Endodermal cell (in vitro differentiated cells): Measurements from ENCODE around the gene CAB39. TPM values are rescaled to one million over a fixed set of nuclear protein-coding genes. Genes with fewer than 3 reads are reported as not detected.

Experiments
- DNase-seq: peaks from one replicate; pipeline ENCODE4 v3.0.0-alpha.2; 2017
- H3K27ac ChIP-seq: 2 replicates; pipeline ENCODE4 v1.5.1; 2013; ENCODE audit warnings: mild to moderate bottlenecking, low read depth, low read length, moderate library complexity
- H3K27me3 ChIP-seq: 2 replicates; pipeline ENCODE4 v1.6.1; 2013; ENCODE audit warnings: mild to moderate bottlenecking, low read length, moderate library complexity; ENCODE audit not compliant: insufficient read depth, control insufficient read depth, poor library complexity, severe bottlenecking
- H3K36me3 ChIP-seq: 2 replicates; pipeline ENCODE4 v1.7.0; 2013; ENCODE audit warnings: mild to moderate bottlenecking, low read length, moderate library complexity; ENCODE audit not compliant: control insufficient read depth, insufficient read depth
- H3K4me1 ChIP-seq: one replicate; pipeline ENCODE4 v1.7.0; 2013; ENCODE audit warnings: low read length; ENCODE audit not compliant: control insufficient read depth, insufficient read depth
- H3K4me3 ChIP-seq: 2 replicates; pipeline ENCODE4 v1.5.1; 2013; ENCODE audit warnings: mild to moderate bottlenecking, low read length, moderate library complexity
- H3K9ac ChIP-seq: 2 replicates; pipeline ENCODE4 v1.6.1; 2013; ENCODE audit warnings: mild to moderate bottlenecking, low read length, moderate library complexity; ENCODE audit not compliant: poor library complexity, severe bottlenecking; ENCODE audit errors: extremely low read depth
- H3K9me3 ChIP-seq: 2 replicates; pipeline ENCODE4 v1.6.1; 2013; ENCODE audit warnings: mild to moderate bottlenecking, low read length, moderate library complexity; ENCODE audit not compliant: control insufficient read depth
- H3K27ac Mint-ChIP-seq: 2 replicates; pipeline ENCODE4 v1.8.0; 2020; ENCODE audit warnings: mixed read lengths
- H3K27me3 Mint-ChIP-seq: 2 replicates; pipeline ENCODE4 v1.8.0; 2021; ENCODE audit warnings: mild to moderate bottlenecking, mixed read lengths; ENCODE audit not compliant: insufficient read depth
- H3K36me3 Mint-ChIP-seq: 2 replicates; pipeline ENCODE4 v1.8.0; 2020; ENCODE audit warnings: low read depth, mixed read lengths
- H3K4me1 Mint-ChIP-seq: 2 replicates; pipeline ENCODE4 v1.8.0; 2020; ENCODE audit warnings: mixed read lengths
- H3K4me3 Mint-ChIP-seq: 2 replicates; pipeline ENCODE4 v1.8.0; 2020; ENCODE audit warnings: mild to moderate bottlenecking, moderate library complexity, mixed read lengths
- H3K9me3 Mint-ChIP-seq: 2 replicates; pipeline ENCODE4 v1.8.0; 2020; ENCODE audit warnings: mild to moderate bottlenecking, mixed read lengths
- WGBS, 2 experiments: methylation state at CpG; one replicate each; pipeline versions ENCODE4 v1.1.5 to v1.1.7; 2013; ENCODE audit warnings: missing lambda C conversion rate in 2 of 2, mixed read lengths in 1 of 2; ENCODE audit not compliant: insufficient coverage in 1 of 2, insufficient read length in 1 of 2; 5-methylcytosine and 5-hydroxymethylcytosine counted together
- total RNA-seq, 2 donors: library from RNA; stranded (reverse); fragmentation: NEBNext Ultra II Directional in 1 of 2; extraction: Animal tissue kit (Norgen Biotek cat#: 25700) in 1 of 2; gene quantifications; 2 replicates in 1 of 2; 3 replicates in 1 of 2; pipeline ENCODE4 v1.2.1, GENCODE V29; 2021
- TF ChIP-seq, protein P1 (sequence below): fragments of 200-600 bp; sonication (generic); conservative IDR thresholded peaks from 2 replicates; pipeline ENCODE4 v1.5.0; 2021; ENCODE audit warnings: antibody characterized with exemption, mild to moderate bottlenecking

CAB39 gene
- total RNA-seq, 2 donors from 2014 or later: 41.4 to 48.4 TPM

DNA sequence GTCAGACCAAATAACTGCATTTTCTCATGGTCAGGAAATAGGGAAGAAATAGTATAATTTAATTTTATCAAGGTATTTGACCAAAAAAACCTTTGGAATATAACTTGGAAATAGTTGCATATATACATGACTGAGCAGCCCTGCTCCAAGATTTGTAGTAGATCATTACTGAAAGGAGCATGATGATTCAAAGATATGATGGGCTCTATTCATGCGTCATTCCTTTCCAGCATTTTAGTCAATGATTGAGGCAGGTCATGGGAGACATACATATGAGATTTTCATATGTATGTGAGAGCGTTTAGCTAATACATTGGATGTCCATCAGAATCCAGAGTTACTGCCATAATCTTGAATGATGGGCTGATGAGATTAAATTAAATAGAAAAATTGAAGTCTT is 74.5 kb downstream of the CAB39 start:
- Histone ChIP-seq H3K4me3 (no peak overlapping the region), H3K27me3 (no peaks in the 10 kb centered on the region), H3K4me1 (no peaks in the 10 kb centered on the region), H3K9ac (no peak overlapping the region), H3K36me3 (peaks cover 66% of the 10 kb centered on the region), H3K27ac (no peak overlapping the region), H3K9me3 (peaks cover 56% of the 10 kb centered on the region)
- 88 to 93% methylated on average over 2 of the region's 2 CpGs for WGBS, 2 experiments
- Mint-ChIP-seq H3K27ac (no peak overlapping the region), H3K4me3 (no peak overlapping the region), H3K36me3 (peaks cover 73% of the 10 kb centered on the region), H3K4me1 (peaks cover 17% of the 10 kb centered on the region), H3K27me3 (no peaks in the 10 kb centered on the region), H3K9me3 (peaks cover 33% of the 10 kb centered on the region)
- TF ChIP-seq, protein P1, sequence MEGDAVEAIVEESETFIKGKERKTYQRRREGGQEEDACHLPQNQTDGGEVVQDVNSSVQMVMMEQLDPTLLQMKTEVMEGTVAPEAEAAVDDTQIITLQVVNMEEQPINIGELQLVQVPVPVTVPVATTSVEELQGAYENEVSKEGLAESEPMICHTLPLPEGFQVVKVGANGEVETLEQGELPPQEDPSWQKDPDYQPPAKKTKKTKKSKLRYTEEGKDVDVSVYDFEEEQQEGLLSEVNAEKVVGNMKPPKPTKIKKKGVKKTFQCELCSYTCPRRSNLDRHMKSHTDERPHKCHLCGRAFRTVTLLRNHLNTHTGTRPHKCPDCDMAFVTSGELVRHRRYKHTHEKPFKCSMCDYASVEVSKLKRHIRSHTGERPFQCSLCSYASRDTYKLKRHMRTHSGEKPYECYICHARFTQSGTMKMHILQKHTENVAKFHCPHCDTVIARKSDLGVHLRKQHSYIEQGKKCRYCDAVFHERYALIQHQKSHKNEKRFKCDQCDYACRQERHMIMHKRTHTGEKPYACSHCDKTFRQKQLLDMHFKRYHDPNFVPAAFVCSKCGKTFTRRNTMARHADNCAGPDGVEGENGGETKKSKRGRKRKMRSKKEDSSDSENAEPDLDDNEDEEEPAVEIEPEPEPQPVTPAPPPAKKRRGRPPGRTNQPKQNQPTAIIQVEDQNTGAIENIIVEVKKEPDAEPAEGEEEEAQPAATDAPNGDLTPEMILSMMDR: no peak
- no peak for DNase-seq

DNA sequence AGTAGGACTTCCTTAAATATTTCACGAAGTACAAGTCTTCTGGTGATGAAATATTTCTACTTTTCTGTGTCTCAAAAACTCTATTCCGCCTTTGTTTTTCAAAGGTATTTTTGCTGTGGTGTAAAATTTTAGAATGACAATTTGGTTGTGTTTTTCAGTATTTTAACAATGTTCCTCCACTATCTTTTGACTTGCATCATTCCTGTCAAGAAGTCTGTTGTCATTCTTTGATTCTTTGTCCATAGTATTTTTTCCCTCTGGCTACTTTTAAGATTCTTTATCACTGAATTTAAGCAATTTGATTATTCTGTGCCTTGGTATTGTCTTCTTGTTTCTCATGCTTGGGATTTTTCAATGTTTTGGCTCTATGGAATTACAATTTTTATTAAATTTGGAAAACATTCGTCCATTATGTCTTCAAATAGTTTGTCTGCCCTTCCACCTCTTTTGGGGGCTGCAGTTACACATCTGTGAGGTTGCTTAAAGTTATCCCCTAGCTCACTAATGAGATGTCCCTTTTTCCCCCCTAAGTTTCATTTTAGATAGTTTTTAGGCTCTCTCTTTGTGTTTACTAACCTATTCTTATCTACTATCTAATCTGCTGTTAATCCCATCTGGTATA is 76.0 kb downstream of the CAB39 start:
- Histone ChIP-seq H3K4me1 (no peaks in the 10 kb centered on the region), H3K27ac (no peak overlapping the region), H3K9me3 (peaks cover 52% of the 10 kb centered on the region), H3K36me3 (peaks cover 69% of the 10 kb centered on the region), H3K27me3 (no peaks in the 10 kb centered on the region), H3K4me3 (peak overlapping the region; percentile 15), H3K9ac (no peak overlapping the region)
- Mint-ChIP-seq H3K9me3 (peaks cover 33% of the 10 kb centered on the region), H3K36me3 (peaks cover 74% of the 10 kb centered on the region), H3K27me3 (no peaks in the 10 kb centered on the region), H3K4me3 (no peak overlapping the region), H3K4me1 (peaks cover 17% of the 10 kb centered on the region), H3K27ac (no peak overlapping the region)
- TF ChIP-seq, protein P1: no peak
- WGBS, 2 experiments: 98% methylated on average over 3 of the region's 3 CpGs; no CpG with 5 or more reads in 1 of the 2 experiments
- no peak for DNase-seq

DNA sequence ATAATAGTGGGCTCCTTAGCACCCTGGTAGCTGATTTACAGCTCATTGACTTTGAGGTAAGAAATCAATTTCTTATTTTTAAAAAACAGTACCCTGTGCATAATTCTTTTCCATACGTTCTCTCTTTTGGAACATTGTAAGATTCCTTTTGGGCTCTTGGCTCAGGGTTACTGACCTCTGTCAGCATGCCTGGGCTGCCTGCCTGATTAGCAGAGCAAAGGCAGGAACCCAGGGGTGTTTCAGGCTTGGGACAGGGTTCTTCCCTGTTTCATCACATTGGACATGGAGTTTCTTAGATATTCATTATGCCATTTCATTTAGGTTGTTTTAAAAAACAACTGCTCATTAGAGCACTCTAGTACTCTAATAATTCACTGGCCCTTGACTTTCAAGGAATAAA is 78.3 kb downstream of the CAB39 start:
- H3K4me3 ChIP-seq: no peak overlapping the region
- no peaks in the 10 kb centered on the region for H3K27me3 Mint-ChIP-seq
- H3K36me3 Mint-ChIP-seq: peaks cover 69% of the 10 kb centered on the region
- no peaks in the 10 kb centered on the region for H3K27me3 ChIP-seq
- peaks cover 66% of the 10 kb centered on the region for H3K36me3 ChIP-seq
- TF ChIP-seq, protein P1: no peak
- WGBS, 2 experiments: 89% methylated on average over 1 of the region's 1 CpG
- H3K4me3 Mint-ChIP-seq: no peak overlapping the region
- DNase-seq: no peak
- no peak overlapping the region for H3K9ac ChIP-seq
- peaks cover 39% of the 10 kb centered on the region for H3K9me3 ChIP-seq
- no peak overlapping the region for H3K27ac Mint-ChIP-seq
- H3K4me1 Mint-ChIP-seq: no peaks in the 10 kb centered on the region
- peaks cover 21% of the 10 kb centered on the region for H3K9me3 Mint-ChIP-seq
- no peak overlapping the region for H3K27ac ChIP-seq
- H3K4me1 ChIP-seq: no peaks in the 10 kb centered on the region
